K562 (cell line): ENCODE data around the gene RABGAP1L. TPM values are rescaled to one million over a fixed set of nuclear protein-coding genes. Genes with fewer than 3 reads are reported as not detected.

Experiments used
- ARNT ChIP-seq, 2 experiments: fragments of 450-650 bp; IDR thresholded peaks; 2 replicates each; pipeline ENCODE4 v1.6.1; 2016; ENCODE audit warnings: mild to moderate bottlenecking in 1 of 2
- CTCFL ChIP-seq: IDR thresholded peaks from 2 replicates; pipeline ENCODE4 v1.6.1; 2011; ENCODE audit warnings: borderline replicate concordance, low read depth, mild to moderate bottlenecking, moderate library complexity, low read length; ENCODE audit not compliant: insufficient read depth, poor library complexity, severe bottlenecking
- ERF ChIP-seq: fragments of 450-650 bp; formaldehyde crosslinking; IDR thresholded peaks from 2 replicates; pipeline ENCODE4 v1.4.0; 2020; ENCODE audit warnings: mild to moderate bottlenecking, mixed read lengths
- JUNB ChIP-seq: fragments of 450-650 bp; formaldehyde crosslinking; conservative IDR thresholded peaks from 2 replicates; pipeline ENCODE4 v1.4.0; 2020; ENCODE audit warnings: mild to moderate bottlenecking
- TFAM ChIP-seq: fragments of 250-450 bp; sonication (Bioruptor Pico); conservative IDR thresholded peaks from 2 replicates; pipeline ENCODE4 v1.5.0; 2021; ENCODE audit warnings: mild to moderate bottlenecking, moderate library complexity
- ZNF239 ChIP-seq: fragments of 250-450 bp; sonication (Bioruptor Pico); IDR thresholded peaks from 2 replicates; pipeline ENCODE4 v1.4.0; 2020; ENCODE audit warnings: mild to moderate bottlenecking
- ZNF277 ChIP-seq: fragments of 250-450 bp; sonication (Bioruptor Pico); IDR thresholded peaks from 2 replicates; pipeline ENCODE4 v1.8.0; 2022; ENCODE audit warnings: inconsistent platforms, mild to moderate bottlenecking, moderate library complexity, borderline replicate concordance
- ZNF354B ChIP-seq: fragments of 250-450 bp; sonication (Bioruptor Pico); IDR thresholded peaks from 2 replicates; pipeline ENCODE4 v1.4.0; 2020
- ZNF586 ChIP-seq: fragments of 450-650 bp; formaldehyde crosslinking; conservative IDR thresholded peaks from 2 replicates; pipeline ENCODE4 v1.4.0; 2020; ENCODE audit warnings: mild to moderate bottlenecking, moderate library complexity
- ZNF695 ChIP-seq: fragments of 450-650 bp; formaldehyde crosslinking; IDR thresholded peaks from 2 replicates; pipeline ENCODE4 v1.4.0; 2020; ENCODE audit warnings: mild to moderate bottlenecking, moderate library complexity
- ZSCAN32 ChIP-seq: fragments of 450-650 bp; formaldehyde crosslinking; IDR thresholded peaks from 2 replicates; pipeline ENCODE4 v1.4.0; 2020; ENCODE audit warnings: mild to moderate bottlenecking, moderate library complexity
- polyA plus RNA-seq, 8 experiments: library from polyadenylated mRNA; depleted of rRNA in 4 of 8; stranded (reverse) in 5 of 8; unstranded in 3 of 8; fragments of >200 nt; fragmentation: Nextera tagmentation in 2 of 8; fragmentation: Illumina TruSeq in 1 of 8; extraction: Ambion mirVana in 2 of 8; extraction: Trizol in 1 of 8; gene quantifications; 2 replicates each; pipeline versions ENCODE4 v1.2.1 to v1.2.3, GENCODE V29; 2011 to 2014; ENCODE audit warnings: inconsistent platforms in 1 of 8, missing spikeins in 1 of 8
- total RNA-seq, 7 experiments: library from RNA; depleted of rRNA in 6 of 7; stranded (reverse); fragments of >200 nt in 6 of 7; fragmentation: Illumina TruSeq in 2 of 7; extraction: Trizol in 2 of 7; gene quantifications; 2 replicates each; pipeline versions ENCODE4 v1.2.1 to v1.2.3, GENCODE V29; 2011 to 2021; ENCODE audit warnings: low replicate concordance in 1 of 7
- TF ChIP-seq, protein P1 (sequence below), 2 experiments: fragments of 200-800 bp in 1 of 2; sonication (Bioruptor generic) in 1 of 2; sonication (generic) in 1 of 2; formaldehyde crosslinking in 1 of 2; IDR thresholded peaks in 1 of 2; conservative IDR thresholded peaks in 1 of 2; 2 replicates each; pipeline versions ENCODE4 v1.5.0 to v1.6.1; 2016 to 2020; ENCODE audit warnings: missing compliant biosample characterization in 1 of 2, missing genetic modification characterization in 1 of 2, missing genetic modification reagents in 1 of 2
- TF ChIP-seq, protein P2 (sequence below): fragments of 450-650 bp; formaldehyde crosslinking; IDR thresholded peaks from 2 replicates; pipeline ENCODE4 v1.4.0; 2020; ENCODE audit warnings: mild to moderate bottlenecking, moderate library complexity
- TF ChIP-seq, protein P3 (sequence below): fragments of 250-450 bp; sonication (Bioruptor Pico); IDR thresholded peaks from 2 replicates; pipeline ENCODE4 v1.4.0; 2020
- TF ChIP-seq, protein P4 (sequence below): fragments of 450-650 bp; IDR thresholded peaks from 2 replicates; pipeline ENCODE4 v1.6.1; 2016; ENCODE audit warnings: mild to moderate bottlenecking

RABGAP1L gene
- total and polyA plus RNA-seq, 9 of the 15 experiments (the other 6 are each of a cell fraction or from before 2014, with no cell fraction given): 16.5 to 44.9 (median 26.7) TPM

DNA sequence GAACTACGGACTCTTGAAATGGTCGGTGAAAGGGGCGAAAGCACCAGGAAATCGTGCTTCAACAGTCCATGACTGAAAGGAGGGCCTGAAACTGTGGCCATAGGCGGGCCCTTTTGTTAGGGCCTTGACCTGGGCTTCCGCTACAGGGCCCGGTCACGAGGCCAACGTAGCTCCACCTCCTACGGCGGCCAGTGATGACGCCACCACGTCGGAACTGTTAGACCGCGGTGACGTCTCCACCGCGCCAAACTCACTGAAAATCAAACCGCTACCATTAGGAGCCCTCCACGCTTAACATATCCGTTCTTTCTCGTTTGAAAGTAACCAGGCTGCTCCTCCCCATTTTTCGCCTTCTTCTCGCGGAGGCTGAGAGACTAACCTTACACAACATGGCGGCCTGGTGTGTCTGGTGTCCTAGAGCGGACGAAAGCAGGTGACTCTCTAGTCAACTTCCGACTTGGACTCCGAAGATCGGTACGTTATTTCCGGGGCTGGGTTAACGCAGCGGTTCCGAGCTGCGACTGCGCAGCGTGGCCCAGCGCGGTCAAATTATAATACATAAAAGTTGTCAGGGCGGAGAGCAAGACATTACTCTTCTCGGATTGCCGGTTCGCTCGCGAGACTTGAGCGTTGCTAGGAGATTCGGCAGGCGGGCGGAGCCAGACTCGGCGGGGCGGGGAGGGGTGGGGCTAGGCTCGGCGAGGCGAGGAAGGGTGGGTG, 840.1 kb downstream of the RABGAP1L start (continued):
- TF ChIP-seq, protein P1, sequence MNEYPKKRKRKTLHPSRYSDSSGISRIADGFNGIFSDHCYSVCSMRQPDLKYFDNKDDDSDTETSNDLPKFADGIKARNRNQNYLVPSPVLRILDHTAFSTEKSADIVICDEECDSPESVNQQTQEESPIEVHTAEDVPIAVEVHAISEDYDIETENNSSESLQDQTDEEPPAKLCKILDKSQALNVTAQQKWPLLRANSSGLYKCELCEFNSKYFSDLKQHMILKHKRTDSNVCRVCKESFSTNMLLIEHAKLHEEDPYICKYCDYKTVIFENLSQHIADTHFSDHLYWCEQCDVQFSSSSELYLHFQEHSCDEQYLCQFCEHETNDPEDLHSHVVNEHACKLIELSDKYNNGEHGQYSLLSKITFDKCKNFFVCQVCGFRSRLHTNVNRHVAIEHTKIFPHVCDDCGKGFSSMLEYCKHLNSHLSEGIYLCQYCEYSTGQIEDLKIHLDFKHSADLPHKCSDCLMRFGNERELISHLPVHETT (CRISPR knock-in tag; conservative IDR thresholded peaks at IDR 0.05 in 1 of 2, IDR thresholded peaks at IDR 0.05 in 1 of 2): peak in 1 of 2 experiments; percentile 96; a peak in 1 of 4 replicates
- TF ChIP-seq ZNF277 (CRISPR knock-in tag) (no peak), ZNF695 (CRISPR knock-in tag) (no peak), ERF (CRISPR knock-in tag) (peak; percentile 85), ZNF239 (CRISPR knock-in tag) (no peak), ZNF354B (no peak), ARNT (IDR thresholded peaks at IDR 0.05) (peak; percentile 75 to 95), TFAM (CRISPR knock-in tag) (no peak), ZNF586 (CRISPR knock-in tag) (no peak), ZSCAN32 (CRISPR knock-in tag) (no peak), JUNB (CRISPR knock-in tag) (no peak), CTCFL (no peak)
- TF ChIP-seq, protein P2, sequence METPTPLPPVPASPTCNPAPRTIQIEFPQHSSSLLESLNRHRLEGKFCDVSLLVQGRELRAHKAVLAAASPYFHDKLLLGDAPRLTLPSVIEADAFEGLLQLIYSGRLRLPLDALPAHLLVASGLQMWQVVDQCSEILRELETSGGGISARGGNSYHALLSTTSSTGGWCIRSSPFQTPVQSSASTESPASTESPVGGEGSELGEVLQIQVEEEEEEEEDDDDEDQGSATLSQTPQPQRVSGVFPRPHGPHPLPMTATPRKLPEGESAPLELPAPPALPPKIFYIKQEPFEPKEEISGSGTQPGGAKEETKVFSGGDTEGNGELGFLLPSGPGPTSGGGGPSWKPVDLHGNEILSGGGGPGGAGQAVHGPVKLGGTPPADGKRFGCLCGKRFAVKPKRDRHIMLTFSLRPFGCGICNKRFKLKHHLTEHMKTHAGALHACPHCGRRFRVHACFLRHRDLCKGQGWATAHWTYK (CRISPR knock-in tag): peak; percentile 78; the same call in 1 of the 2 replicates
- TF ChIP-seq, protein P3, sequence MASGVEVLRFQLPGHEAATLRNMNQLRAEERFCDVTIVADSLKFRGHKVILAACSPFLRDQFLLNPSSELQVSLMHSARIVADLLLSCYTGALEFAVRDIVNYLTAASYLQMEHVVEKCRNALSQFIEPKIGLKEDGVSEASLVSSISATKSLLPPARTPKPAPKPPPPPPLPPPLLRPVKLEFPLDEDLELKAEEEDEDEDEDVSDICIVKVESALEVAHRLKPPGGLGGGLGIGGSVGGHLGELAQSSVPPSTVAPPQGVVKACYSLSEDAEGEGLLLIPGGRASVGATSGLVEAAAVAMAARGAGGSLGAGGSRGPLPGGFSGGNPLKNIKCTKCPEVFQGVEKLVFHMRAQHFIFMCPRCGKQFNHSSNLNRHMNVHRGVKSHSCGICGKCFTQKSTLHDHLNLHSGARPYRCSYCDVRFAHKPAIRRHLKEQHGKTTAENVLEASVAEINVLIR (CRISPR knock-in tag): peak; percentile 98
- TF ChIP-seq, protein P4, sequence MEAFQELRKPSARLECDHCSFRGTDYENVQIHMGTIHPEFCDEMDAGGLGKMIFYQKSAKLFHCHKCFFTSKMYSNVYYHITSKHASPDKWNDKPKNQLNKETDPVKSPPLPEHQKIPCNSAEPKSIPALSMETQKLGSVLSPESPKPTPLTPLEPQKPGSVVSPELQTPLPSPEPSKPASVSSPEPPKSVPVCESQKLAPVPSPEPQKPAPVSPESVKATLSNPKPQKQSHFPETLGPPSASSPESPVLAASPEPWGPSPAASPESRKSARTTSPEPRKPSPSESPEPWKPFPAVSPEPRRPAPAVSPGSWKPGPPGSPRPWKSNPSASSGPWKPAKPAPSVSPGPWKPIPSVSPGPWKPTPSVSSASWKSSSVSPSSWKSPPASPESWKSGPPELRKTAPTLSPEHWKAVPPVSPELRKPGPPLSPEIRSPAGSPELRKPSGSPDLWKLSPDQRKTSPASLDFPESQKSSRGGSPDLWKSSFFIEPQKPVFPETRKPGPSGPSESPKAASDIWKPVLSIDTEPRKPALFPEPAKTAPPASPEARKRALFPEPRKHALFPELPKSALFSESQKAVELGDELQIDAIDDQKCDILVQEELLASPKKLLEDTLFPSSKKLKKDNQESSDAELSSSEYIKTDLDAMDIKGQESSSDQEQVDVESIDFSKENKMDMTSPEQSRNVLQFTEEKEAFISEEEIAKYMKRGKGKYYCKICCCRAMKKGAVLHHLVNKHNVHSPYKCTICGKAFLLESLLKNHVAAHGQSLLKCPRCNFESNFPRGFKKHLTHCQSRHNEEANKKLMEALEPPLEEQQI: peak; percentile 94
